ENCODE results near the gene CCSER2. TPM values are rescaled to one million over a fixed set of nuclear protein-coding genes. Genes with fewer than 3 reads are reported as not detected.
A peak's percentile ranks its signal among the peaks of the same experiment; 100 is the strongest.

Gene CCSER2
- polyA plus RNA-seq, 1 of the 3 experiments (the other 2 are of a cell fraction): 8.5 TPM

- Histone ChIP-seq H3K4me3 (ENCODE audit: low read depth in 2 of 2, low read length in 1 of 2) (no peak overlapping the region), H2AFZ (ENCODE audit: low read depth) (no peak overlapping the region), H3K9me2 (no peaks in the 10 kb centered on the region), H3K27me3 (ENCODE audit: insufficient read depth) (no peaks in the 10 kb centered on the region), H3K4me2 (peak overlapping the region; percentile 62), H3K9me3 (no peaks in the 10 kb centered on the region), H3K79me2 (ENCODE audit: insufficient read depth) (peaks cover 82% of the 10 kb centered on the region), H3K9ac (peak overlapping the region; percentile 29; the same call in 1 of the 2 replicates), H3K27ac (ENCODE audit: low read depth in 2 of 2, low read length in 1 of 2) (peak overlapping the region in 1 of 2 experiments; percentile 92; a peak in 2 of 4 replicates), H3K36me3 (replicated peaks in 1 of 2; ENCODE audit: control insufficient read depth in 1 of 2, insufficient read depth in 2 of 2, low read length in 1 of 2) (no peaks in the 10 kb centered on the region), H3K4me1 (ENCODE audit: control insufficient read depth in 1 of 2, insufficient read depth in 2 of 2, low read depth in 1 of 2, low read length in 1 of 2) (no peaks in the 10 kb centered on the region), H3F3A (replicated peaks; ENCODE audit: insufficient read depth) (peaks cover 16% of the 10 kb centered on the region), H4K20me1 (ENCODE audit: insufficient read depth) (peaks cover 58% of the 10 kb centered on the region)
- ChIA-PET CTCF (interaction anchor here (6.3 kb wide), 1 partner anchor 189 kb away, joined by 30 read pairs; no protein-coding TSS in a partner anchor), POLR2A (no interaction called here)
- TF ChIP-seq RCOR1 (IDR thresholded peaks at IDR 0.05; ENCODE audit: low read length) (no peak), TAF1 (IDR thresholded peaks at IDR 0.05; ENCODE audit: borderline replicate concordance, low read depth, low read length) (no peak), POLR2AphosphoS5 (IDR thresholded peaks at IDR 0.05; ENCODE audit: low read depth, low read length) (no peak), FOSL2 (IDR thresholded peaks at IDR 0.05; ENCODE audit: borderline replicate concordance, low read depth) (peak; percentile 80), TEAD4 (IDR thresholded peaks at IDR 0.05; ENCODE audit: borderline replicate concordance, insufficient read depth) (0 out of 2 replicates have a peak, but pooled peaks have one; percentile 30), GATA2 (CRISPR knock-in tag; IDR thresholded peaks at IDR 0.05) (no peak), JUND (IDR thresholded peaks at IDR 0.05) (peak; percentile 77), MEF2A (IDR thresholded peaks at IDR 0.05; ENCODE audit: borderline replicate concordance, low read depth) (peak; percentile 96), USF1 (IDR thresholded peaks at IDR 0.05; ENCODE audit: borderline replicate concordance, low read depth) (no peak), PBX3 (IDR thresholded peaks at IDR 0.05) (0 out of 2 replicates have a peak, but pooled peaks have one; percentile 23), NFIC (IDR thresholded peaks at IDR 0.05; ENCODE audit: borderline replicate concordance) (no peak), TCF12 (IDR thresholded peaks at IDR 0.05) (0 out of 2 replicates have a peak, but pooled peaks have one; percentile 15), IRF3 (IDR thresholded peaks at IDR 0.05; ENCODE audit: low read depth, low read length) (no peak)
- WGBS (ENCODE audit: low lambda C conversion rate): 21% methylated on average over 2 of the region's 2 CpGs
- DNase-seq: no peak
Observed at GRCh38 chr10:84348860-84349259, 20.5 kb downstream of the CCSER2 start.

GRCh38 chr10:84352251-84352842 lies 24.0 kb downstream of the CCSER2 start:
- Histone ChIP-seq H3K9me3 (no peaks in the 10 kb centered on the region), H3K9me2 (no peaks in the 10 kb centered on the region), H3K79me2 (ENCODE audit: insufficient read depth) (peaks cover 83% of the 10 kb centered on the region), H3K4me3 (ENCODE audit: low read depth in 2 of 2, low read length in 1 of 2) (no peak overlapping the region), H3K4me2 (no peak overlapping the region), H4K20me1 (ENCODE audit: insufficient read depth) (peaks cover 73% of the 10 kb centered on the region), H2AFZ (ENCODE audit: low read depth) (no peak overlapping the region), H3K27me3 (ENCODE audit: insufficient read depth) (no peaks in the 10 kb centered on the region), H3K36me3 (replicated peaks in 1 of 2; ENCODE audit: control insufficient read depth in 1 of 2, insufficient read depth in 2 of 2, low read length in 1 of 2) (no peaks in the 10 kb centered on the region), H3K9ac (no peak overlapping the region), H3K4me1 (ENCODE audit: control insufficient read depth in 1 of 2, insufficient read depth in 2 of 2, low read depth in 1 of 2, low read length in 1 of 2) (peaks cover 0 to 9% of the 10 kb centered on the region in 2 experiments; a peak in 1 of 4 replicates), H3F3A (replicated peaks; ENCODE audit: insufficient read depth) (peaks cover 23% of the 10 kb centered on the region), H3K27ac (ENCODE audit: low read depth in 2 of 2, low read length in 1 of 2) (no peak overlapping the region)
- ChIA-PET POLR2A (no interaction called here), CTCF (interaction anchor here (0.6 to 6.3 kb wide), 17 partner anchors 9 to 1121 kb away, joined by 3 to 34 read pairs (median 5); partner anchors contain the start of gene CCSER2)
- WGBS (ENCODE audit: low lambda C conversion rate): 67% methylated on average over 7 of the region's 7 CpGs
- DNase-seq: peak; percentile 65
- TF ChIP-seq, protein P1, sequence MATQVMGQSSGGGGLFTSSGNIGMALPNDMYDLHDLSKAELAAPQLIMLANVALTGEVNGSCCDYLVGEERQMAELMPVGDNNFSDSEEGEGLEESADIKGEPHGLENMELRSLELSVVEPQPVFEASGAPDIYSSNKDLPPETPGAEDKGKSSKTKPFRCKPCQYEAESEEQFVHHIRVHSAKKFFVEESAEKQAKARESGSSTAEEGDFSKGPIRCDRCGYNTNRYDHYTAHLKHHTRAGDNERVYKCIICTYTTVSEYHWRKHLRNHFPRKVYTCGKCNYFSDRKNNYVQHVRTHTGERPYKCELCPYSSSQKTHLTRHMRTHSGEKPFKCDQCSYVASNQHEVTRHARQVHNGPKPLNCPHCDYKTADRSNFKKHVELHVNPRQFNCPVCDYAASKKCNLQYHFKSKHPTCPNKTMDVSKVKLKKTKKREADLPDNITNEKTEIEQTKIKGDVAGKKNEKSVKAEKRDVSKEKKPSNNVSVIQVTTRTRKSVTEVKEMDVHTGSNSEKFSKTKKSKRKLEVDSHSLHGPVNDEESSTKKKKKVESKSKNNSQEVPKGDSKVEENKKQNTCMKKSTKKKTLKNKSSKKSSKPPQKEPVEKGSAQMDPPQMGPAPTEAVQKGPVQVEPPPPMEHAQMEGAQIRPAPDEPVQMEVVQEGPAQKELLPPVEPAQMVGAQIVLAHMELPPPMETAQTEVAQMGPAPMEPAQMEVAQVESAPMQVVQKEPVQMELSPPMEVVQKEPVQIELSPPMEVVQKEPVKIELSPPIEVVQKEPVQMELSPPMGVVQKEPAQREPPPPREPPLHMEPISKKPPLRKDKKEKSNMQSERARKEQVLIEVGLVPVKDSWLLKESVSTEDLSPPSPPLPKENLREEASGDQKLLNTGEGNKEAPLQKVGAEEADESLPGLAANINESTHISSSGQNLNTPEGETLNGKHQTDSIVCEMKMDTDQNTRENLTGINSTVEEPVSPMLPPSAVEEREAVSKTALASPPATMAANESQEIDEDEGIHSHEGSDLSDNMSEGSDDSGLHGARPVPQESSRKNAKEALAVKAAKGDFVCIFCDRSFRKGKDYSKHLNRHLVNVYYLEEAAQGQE (IDR thresholded peaks at IDR 0.05; ENCODE audit: low read depth, low read length): no peak
- TF ChIP-seq MEF2A (IDR thresholded peaks at IDR 0.05; ENCODE audit: borderline replicate concordance, low read depth) (no peak), SMC3 (IDR thresholded peaks at IDR 0.05; ENCODE audit: low read depth, low read length) (peak; percentile 46), RAD21 (IDR thresholded peaks at IDR 0.05; ENCODE audit: low read length) (peak; percentile 68)
- TF ChIP-seq, protein P2, sequence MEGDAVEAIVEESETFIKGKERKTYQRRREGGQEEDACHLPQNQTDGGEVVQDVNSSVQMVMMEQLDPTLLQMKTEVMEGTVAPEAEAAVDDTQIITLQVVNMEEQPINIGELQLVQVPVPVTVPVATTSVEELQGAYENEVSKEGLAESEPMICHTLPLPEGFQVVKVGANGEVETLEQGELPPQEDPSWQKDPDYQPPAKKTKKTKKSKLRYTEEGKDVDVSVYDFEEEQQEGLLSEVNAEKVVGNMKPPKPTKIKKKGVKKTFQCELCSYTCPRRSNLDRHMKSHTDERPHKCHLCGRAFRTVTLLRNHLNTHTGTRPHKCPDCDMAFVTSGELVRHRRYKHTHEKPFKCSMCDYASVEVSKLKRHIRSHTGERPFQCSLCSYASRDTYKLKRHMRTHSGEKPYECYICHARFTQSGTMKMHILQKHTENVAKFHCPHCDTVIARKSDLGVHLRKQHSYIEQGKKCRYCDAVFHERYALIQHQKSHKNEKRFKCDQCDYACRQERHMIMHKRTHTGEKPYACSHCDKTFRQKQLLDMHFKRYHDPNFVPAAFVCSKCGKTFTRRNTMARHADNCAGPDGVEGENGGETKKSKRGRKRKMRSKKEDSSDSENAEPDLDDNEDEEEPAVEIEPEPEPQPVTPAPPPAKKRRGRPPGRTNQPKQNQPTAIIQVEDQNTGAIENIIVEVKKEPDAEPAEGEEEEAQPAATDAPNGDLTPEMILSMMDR (IDR thresholded peaks at IDR 0.05): peak; percentile 80

Data from SK-N-SH (cell line).